Right lung (tissue), 5 donors: ENCODE measurements around the gene GOLGA3. TPM values are rescaled to one million over a fixed set of nuclear protein-coding genes. Genes with fewer than 3 reads are reported as not detected.
"Not testable (repeated sequence)": the region's sequence is repeated elsewhere in the genome, so short reads cannot be mapped to it uniquely, and the experiment has no call there.

Experiments used
- DNase-seq, 2 donors: peaks; one replicate each; pipeline ENCODE4 v3.0.0-alpha.2; 2013
- polyA plus RNA-seq, 5 donors: library from polyadenylated mRNA; unstranded; fragments of 120-200 nt; gene quantifications; one replicate each; pipeline versions ENCODE4 v1.2.1 to v1.2.3, GENCODE V29; 2013; ENCODE audit warnings: inconsistent platforms in 1 of 5, low replicate concordance in 1 of 5; ENCODE audit not compliant: insufficient read length in 5 of 5, insufficient read depth in 1 of 5

GOLGA3 gene
- polyA plus RNA-seq, 5 donors = 27.9 to 50.0 (median 37.5) TPM

- not testable (repeated sequence) for DNase-seq
These were observed 16.0 kb upstream of the GOLGA3 start for GRCh38 chr12:132844681-132845080.

GRCh38 chr12:132842449-132843045 lies 13.9 kb upstream of the GOLGA3 start:
- no peak for DNase-seq

- DNase-seq = no peak
These were observed 12.5 kb upstream of the GOLGA3 start for GRCh38 chr12:132841151-132841550.

- DNase-seq = no peak
These were observed 11.9 kb upstream of the GOLGA3 start for GRCh38 chr12:132840536-132840935.

GRCh38 chr12:132839558-132840235 lies 11.0 kb upstream of the GOLGA3 start:
- no peak for DNase-seq

GRCh38 chr12:132838410-132839080 lies 9.9 kb upstream of the GOLGA3 start:
- DNase-seq = no peak

GRCh38 chr12:132837693-132838409 lies 9.2 kb upstream of the GOLGA3 start:
- DNase-seq = peak; percentile 31 to 33

GRCh38 chr12:132836795-132837331 lies 8.2 kb upstream of the GOLGA3 start:
- DNase-seq = no peak

GRCh38 chr12:132836230-132836629 lies 7.6 kb upstream of the GOLGA3 start:
- DNase-seq = not testable (repeated sequence)

GRCh38 chr12:132835076-132836025 lies 6.7 kb upstream of the GOLGA3 start:
- DNase-seq = no peak

GRCh38 chr12:132834181-132834711 lies 5.6 kb upstream of the GOLGA3 start:
- no peak for DNase-seq

GRCh38 chr12:132833341-132833740 lies 4.7 kb upstream of the GOLGA3 start:
- no peak for DNase-seq

GRCh38 chr12:132831771-132832170 lies 3.1 kb upstream of the GOLGA3 start:
- DNase-seq = no peak

GRCh38 chr12:132827763-132828703 lies 636 bp downstream of the GOLGA3 start:
- DNase-seq = peak in 1 of 2 donors; percentile 4

- no peak for DNase-seq
These were observed 2.8 kb downstream of the GOLGA3 start for GRCh38 chr12:132825861-132826260.

- no peak for DNase-seq
These were observed 3.6 kb downstream of the GOLGA3 start for GRCh38 chr12:132825089-132825488.

GRCh38 chr12:132824053-132824452 lies 4.6 kb downstream of the GOLGA3 start:
- DNase-seq = no peak

GRCh38 chr12:132818562-132818961 lies 10.1 kb downstream of the GOLGA3 start:
- DNase-seq = no peak

- DNase-seq = no peak
These were observed 14.4 kb downstream of the GOLGA3 start for GRCh38 chr12:132814232-132814631.
